ENCODE measurements around the gene MYO19. TPM values are rescaled to one million over a fixed set of nuclear protein-coding genes. Genes with fewer than 3 reads are reported as not detected.

Gene MYO19
- total and polyA plus RNA-seq, 2 of the 4 experiments (the other 2 are of a cell fraction) = 35.8 to 55.6 TPM

GRCh38 chr17:36486204-36487194 lies 48.2 kb downstream of the MYO19 start, which contains the start of gene ZNHIT3:
Gene ZNHIT3 (plus strand): TSS chr17:36486681. CDS start chr17:36486700, 19 bp downstream.
- Histone ChIP-seq H3K18ac (ENCODE audit: low read depth, low read length) (peak within 1 kb of the TSS; percentile 11; the same call in 1 of the 2 replicates), H2AK5ac (ENCODE audit: low read depth, low read length) (peak within 1 kb of the TSS; percentile 14; the same call in 1 of the 2 replicates), H3K9me1 (ENCODE audit: insufficient read depth, low read length) (peaks cover 12% of the 10 kb centered on the region; the same call in 1 of the 2 replicates), H3K27ac (ENCODE audit: insufficient read depth, low read length) (peak within 1 kb of the TSS; percentile 55), H2BK20ac (ENCODE audit: low read depth, low read length) (no peak within 1 kb of the TSS), H2BK120ac (ENCODE audit: low read depth, low read length) (no peak within 1 kb of the TSS), H3K27me3 (ENCODE audit: control insufficient read depth, insufficient read depth, low read length) (peaks cover 7% of the 10 kb centered on the region; the same call in 1 of the 2 replicates), H2AFZ (replicated peaks; ENCODE audit: low read length, poor library complexity) (peak within 1 kb of the TSS; percentile 97), H3K9me3 (ENCODE audit: control insufficient read depth, insufficient read depth, low read length) (no peaks in the 10 kb centered on the region), H4K8ac (ENCODE audit: low read depth in 2 of 2, low read length in 2 of 2) (peak within 1 kb of the TSS; percentile 78 to 97), H3K4ac (ENCODE audit: low read depth, low read length) (peak within 1 kb of the TSS; percentile 59), H3K4me1 (ENCODE audit: control insufficient read depth, insufficient read depth, low read length) (0 out of 2 replicates have a peak, but pooled peaks cover 1% of the 10 kb centered on the region), H2AK9ac (replicated peaks; ENCODE audit: low read depth, low read length, poor library complexity) (peak within 1 kb of the TSS; percentile 39), H3K56ac (ENCODE audit: extremely low read depth, insufficient read depth, low read length) (peak within 1 kb of the TSS; percentile 69; the same call in 1 of the 2 replicates), H4K20me1 (ENCODE audit: insufficient read depth, low read length) (no peaks in the 10 kb centered on the region), H3K23ac (ENCODE audit: low read depth, low read length) (peak within 1 kb of the TSS; percentile 59), H3K4me3 (ENCODE audit: insufficient read depth, low read depth, low read length) (peak within 1 kb of the TSS; percentile 56), H3K36me3 (ENCODE audit: control insufficient read depth, insufficient read depth, low read length) (peaks cover 2% of the 10 kb centered on the region), H3K14ac (replicated peaks; ENCODE audit: low read depth, low read length) (peak within 1 kb of the TSS; percentile 47), H4K91ac (ENCODE audit: insufficient read depth, low read depth, low read length) (peak within 1 kb of the TSS; percentile 42), H3K79me1 (ENCODE audit: low read depth in 1 of 2, low read length in 2 of 2) (peaks cover 9 to 30% of the 10 kb centered on the region in 2 experiments; a peak in 3 of 4 replicates), H2BK5ac (ENCODE audit: low read depth, low read length, poor library complexity, severe bottlenecking) (peak within 1 kb of the TSS; percentile 76), H4K5ac (ENCODE audit: low read depth, low read length) (peak within 1 kb of the TSS; percentile 88), H2BK15ac (ENCODE audit: low read depth, low read length) (no peak within 1 kb of the TSS), H3K4me2 (ENCODE audit: low read depth, low read length) (peak within 1 kb of the TSS; percentile 84), H3K9ac (ENCODE audit: low read depth, low read length) (peak within 1 kb of the TSS; percentile 77)
- no peak for TF ChIP-seq RAD21 (IDR thresholded peaks at IDR 0.05; ENCODE audit: low read length)
- no peak for TF ChIP-seq USF2 (IDR thresholded peaks at IDR 0.05; ENCODE audit: low read depth, low read length)
- no peak for TF ChIP-seq NFE2L2 (IDR thresholded peaks at IDR 0.05; ENCODE audit: low read depth, low read length)
- peak; percentile 87 for TF ChIP-seq MXI1 (IDR thresholded peaks at IDR 0.05; ENCODE audit: borderline replicate concordance, low read depth, low read length)
- no peak for TF ChIP-seq RFX5 (IDR thresholded peaks at IDR 0.05; ENCODE audit: low read depth, low read length)
- no peak; the same call in 1 of the 2 replicates for TF ChIP-seq POLR2A (IDR thresholded peaks at IDR 0.05; ENCODE audit: low read depth, low read length)
- DNase-seq (peak; percentile 93), ATAC-seq (ENCODE audit: low read depth) (peak; percentile 94)
- intact Hi-C loops (cut with micrococcal nuclease) = no loop called here
- CTCF ChIA-PET = no interaction called here
- WGBS, 2 experiments (ENCODE audit: extremely low coverage in 2 of 2, insufficient read length in 1 of 2) = 1% methylated on average over 32 of the region's 73 CpGs; no CpG with 5 or more reads in 1 of the 2 experiments
- in situ Hi-C loops (cut with MboI; ENCODE audit: low sequenced_read_pairs) = no loop called here
- BruUV-seq (replicated peaks) = no TSS peak
- dilution Hi-C loops (cut with HindIII; ENCODE audit: low sequenced_read_pairs, unreplicated experiment) = no loop called here
- POLR2A ChIA-PET (ENCODE audit: unreplicated experiment) = interaction anchor here (0.5 kb wide), 1 partner anchor 65 kb away, joined by 3 read pairs; no protein-coding TSS in a partner anchor

Data from IMR-90 (cell line).